ENCODE data around the gene EPHA1.

The EPHA1 gene

GRCh38 chr7:143387156-143387975 lies 21.3 kb downstream of the EPHA1 start:
- DNase-seq: no peak

DNA sequence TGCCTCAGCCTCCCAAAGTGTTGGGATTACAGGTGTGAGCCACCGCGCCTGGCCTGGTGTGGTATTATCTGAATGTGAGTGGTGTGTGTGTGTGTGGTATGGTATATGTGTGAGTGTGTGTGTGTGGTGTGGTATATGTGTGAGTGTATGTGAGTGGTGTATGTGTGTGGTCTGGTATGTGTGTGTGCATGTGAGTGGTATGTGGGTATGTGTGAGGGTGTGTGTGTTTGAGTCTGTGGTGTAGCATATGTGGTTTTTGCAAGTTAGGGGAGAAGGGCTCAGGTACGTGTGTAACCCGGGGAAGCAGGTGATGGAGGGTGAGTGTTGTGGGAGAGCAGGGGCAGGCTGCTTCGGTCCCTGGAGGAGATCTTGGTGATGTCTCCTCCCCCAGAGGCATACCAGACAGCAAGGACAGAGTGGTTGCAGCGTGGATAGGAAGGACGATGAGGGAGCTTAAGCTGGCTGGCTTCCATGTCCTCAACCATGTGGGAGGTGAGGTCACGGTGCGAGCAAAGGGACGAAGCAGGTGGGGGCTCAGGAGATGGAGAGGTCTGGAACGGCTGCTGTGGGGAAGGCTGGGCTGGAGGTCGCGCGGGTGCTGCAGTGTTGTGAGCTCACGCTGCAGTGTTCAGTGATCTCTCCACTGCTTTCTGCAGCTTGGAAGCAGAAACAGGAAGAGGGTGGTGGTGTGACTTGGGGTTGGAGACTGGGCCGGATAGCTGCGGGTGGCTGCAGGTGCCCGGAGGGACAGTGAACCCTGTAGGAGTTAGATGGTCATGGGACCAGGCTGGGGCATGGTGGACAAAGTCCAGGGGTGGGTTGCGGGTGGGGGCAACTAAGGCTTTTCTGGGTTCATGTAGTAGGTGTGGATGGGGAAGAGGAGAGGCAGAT lies 22.5 kb downstream of the EPHA1 start:
- no peak for DNase-seq

- no peak for DNase-seq
These were observed 23.7 kb downstream of the EPHA1 start for GRCh38 chr7:143384661-143385631.

DNA sequence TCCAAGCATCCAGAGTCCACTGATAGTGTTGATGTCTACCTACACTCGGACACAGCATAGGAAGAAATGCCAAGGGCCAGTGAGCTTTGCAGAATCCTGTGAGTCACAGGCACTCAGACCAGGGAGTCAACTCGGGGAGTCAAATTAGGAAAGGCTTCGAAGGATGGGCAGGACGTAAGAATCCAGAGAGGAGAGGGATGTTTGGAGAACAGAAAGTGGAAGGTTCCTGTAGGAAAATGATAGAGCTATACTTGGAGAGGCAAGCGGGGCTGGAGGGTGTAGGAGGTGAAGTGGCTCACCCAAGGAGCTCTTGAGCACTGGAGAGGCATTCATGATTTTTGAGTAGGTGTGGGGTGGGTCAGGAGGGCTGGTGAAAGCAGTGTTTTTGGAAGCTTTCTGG lies 24.5 kb downstream of the EPHA1 start:
- no peak for DNase-seq

- DNase-seq: no peak
These were observed 25.1 kb downstream of the EPHA1 start for GRCh38 chr7:143383642-143383957.

DNA sequence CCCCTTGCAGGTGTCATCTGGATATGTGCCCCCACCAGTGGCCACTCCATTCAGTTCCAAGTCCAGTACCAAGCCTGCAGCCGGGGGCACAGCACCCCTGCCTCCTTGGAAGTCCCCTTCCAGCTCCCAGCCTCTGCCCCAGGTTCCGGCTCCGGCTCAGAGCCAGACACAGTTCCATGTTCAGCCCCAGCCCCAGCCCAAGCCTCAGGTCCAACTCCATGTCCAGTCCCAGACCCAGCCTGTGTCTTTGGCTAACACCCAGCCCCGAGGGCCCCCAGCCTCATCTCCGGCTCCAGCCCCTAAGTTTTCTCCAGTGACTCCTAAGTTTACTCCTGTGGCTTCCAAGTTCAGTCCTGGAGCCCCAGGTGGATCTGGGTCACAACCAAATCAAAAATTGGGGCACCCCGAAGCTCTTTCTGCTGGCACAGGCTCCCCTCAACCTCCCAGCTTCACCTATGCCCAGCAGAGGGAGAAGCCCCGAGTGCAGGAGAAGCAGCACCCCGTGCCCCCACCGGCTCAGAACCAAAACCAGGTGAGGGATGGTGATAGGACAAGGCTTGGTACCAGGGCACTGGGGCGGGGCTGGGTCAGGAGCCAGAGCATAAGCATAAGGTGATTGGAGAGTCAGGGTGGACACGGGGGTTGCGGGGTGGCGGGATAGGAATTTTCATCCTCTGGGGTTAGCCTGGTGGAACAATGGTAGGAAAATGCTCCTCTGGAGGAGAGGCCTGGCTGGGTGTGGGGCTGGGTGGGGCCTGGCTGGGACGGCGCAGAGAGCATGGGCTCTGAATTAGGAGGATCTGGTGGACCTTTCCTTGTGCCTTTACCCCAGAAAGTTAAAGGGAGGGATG lies 25.6 kb downstream of the EPHA1 start:
- no peak for DNase-seq

DNA sequence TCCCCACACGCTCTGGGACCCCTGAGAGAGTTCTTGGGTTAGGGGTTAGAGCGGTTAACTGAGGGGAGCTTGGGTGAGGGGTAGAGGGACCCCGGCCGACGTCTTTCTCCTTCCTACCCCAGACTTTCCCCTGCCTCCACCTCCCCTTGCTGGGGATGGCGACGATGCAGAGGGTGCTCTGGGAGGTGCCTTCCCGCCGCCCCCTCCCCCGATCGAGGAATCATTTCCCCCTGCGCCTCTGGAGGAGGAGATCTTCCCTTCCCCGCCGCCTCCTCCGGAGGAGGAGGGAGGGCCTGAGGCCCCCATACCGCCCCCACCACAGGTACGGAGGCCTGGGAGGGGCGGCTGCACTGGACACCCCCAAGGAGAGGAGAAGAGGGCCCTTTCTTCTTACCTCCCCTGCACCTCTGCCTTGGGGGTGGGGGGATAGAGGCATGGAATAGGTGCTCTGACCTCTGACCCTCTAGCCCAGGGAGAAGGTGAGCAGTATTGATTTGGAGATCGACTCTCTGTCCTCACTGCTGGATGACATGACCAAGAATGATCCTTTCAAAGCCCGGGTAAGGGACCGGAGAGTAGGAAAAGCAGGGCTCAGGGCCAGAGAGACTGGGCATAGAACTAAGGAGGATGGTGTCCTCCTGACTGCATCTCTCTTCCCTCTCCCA lies 26.4 kb downstream of the EPHA1 start:
- no peak for DNase-seq

GRCh38 chr7:143381427-143382125 lies 27.1 kb downstream of the EPHA1 start:
- DNase-seq: peak in 1 of 2 experiments; percentile 55

DNA sequence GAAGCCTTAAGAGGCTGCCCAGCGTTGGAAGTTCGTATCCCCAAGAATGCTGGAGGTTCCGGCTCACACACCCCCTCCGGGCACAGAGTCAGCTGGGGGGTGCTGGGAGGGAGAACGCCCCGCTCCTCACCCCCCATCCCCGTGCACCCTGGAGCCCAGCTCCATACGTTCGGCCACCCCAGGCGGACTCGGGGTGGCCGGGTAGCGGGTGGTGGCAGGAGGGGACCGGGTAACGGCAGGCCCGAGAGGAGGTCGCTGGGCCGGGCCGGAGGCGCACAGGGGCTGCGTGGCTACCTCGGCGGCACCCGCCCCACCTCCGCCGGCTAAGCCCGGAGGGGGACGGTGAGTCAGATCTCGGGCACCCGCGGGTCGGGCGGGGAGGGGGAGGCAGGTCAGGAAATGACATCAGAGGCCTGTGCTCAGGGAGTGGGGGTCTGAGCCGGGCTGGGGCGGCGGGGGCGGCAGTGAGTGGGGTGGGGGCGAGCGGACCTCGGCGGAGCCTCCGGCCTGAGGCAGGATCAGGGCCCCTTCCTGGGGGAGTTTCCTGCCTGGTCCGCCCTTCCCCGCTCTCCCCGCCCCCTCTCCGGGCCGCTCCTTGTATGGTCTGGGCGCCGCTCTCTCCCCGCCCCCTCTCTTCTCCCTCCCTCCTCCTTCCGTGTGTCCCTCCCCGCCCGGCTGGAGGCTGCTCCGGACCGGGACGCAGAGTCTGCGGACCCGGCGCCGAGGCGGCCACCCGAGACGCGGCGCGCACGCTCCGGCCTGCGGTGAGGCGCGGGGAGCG lies 27.8 kb downstream of the EPHA1 start, which contains the start of gene ZYX:
ZYX (plus strand) TSS at position 700 of the 781 bp plus-strand sequence. CDS start 227 bp downstream, outside the sequence.
- DNase-seq: peak; percentile 68 to 70

- peak; percentile 40 to 68 for DNase-seq
These were observed 28.4 kb downstream of the EPHA1 start for GRCh38 chr7:143380260-143380645.

DNA sequence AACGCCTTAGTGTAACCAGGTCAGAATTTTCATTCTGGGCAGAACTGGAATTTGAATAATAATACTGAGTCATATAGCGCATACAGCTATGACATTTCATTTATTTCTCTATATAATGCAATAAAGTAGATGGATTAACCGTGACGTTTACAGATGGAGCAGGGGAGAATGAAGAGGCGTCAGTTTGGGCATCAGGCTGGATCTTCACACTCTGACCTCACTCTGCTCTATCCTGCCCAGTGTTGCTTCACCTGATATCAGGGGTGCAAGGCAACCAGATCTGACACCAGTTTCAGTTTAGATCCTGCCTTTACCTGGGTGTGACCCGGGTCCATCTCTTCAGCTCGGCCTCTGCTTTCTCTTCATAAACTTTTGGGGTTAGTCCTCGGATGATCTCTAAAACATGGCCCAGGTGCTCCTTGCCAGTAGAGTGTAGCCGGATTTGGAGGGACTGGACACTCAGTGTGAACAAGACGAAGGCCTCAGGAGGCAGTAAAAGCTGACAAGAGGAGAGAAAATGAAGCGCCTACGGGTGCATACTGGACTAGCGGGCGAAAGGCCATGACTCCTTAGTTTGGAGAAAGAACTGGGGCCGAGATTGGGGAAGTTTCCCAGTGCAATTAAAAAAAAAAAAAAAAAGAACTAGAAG lies 28.9 kb downstream of the EPHA1 start:
- no peak for DNase-seq

- no peak for DNase-seq
These were observed 32.3 kb downstream of the EPHA1 start for GRCh38 chr7:143376396-143376795.

DNA sequence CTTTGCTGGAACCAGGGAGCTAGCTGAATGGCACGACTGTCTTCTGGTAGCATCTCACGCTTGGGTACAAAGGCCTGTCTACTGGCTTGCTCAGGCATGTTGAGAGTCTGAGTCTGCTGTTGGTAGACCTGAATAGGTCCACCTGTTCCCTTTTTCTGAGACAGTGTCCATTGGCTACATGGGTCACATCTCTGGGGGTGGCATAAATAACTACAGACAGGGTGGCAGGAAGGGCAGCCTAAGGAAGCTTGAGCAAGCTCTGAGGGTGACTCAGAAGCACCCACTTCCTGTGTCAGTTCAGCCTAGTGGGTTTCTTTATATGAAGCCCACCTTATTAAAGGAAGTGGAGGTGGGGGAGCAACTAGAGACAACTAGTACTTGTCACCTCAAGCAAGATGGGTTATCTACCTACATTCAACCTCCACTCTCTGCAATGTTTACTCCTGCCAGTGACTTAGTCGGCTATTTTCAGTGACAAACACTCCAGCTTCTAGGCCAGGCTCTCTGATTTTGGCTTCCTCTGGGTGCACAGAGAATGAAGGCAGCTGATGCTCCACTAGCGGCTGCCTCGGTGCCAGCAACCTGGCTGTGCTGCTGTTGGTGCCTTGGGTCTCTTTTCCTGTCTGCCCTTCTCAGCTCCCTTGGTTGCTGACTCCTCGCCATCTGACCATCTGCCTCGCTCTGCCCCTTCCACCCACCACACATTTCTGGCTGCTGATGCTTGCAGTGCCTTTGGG lies 33.2 kb downstream of the EPHA1 start:
- DNase-seq: peak in 1 of 2 experiments; percentile 7

GRCh38 chr7:143374561-143374960 lies 34.1 kb downstream of the EPHA1 start:
- no peak for DNase-seq

- no peak for DNase-seq
These were observed 35.3 kb downstream of the EPHA1 start for GRCh38 chr7:143373255-143373794.

- DNase-seq: no peak
These were observed 36.6 kb downstream of the EPHA1 start for GRCh38 chr7:143372070-143372469.

DNA sequence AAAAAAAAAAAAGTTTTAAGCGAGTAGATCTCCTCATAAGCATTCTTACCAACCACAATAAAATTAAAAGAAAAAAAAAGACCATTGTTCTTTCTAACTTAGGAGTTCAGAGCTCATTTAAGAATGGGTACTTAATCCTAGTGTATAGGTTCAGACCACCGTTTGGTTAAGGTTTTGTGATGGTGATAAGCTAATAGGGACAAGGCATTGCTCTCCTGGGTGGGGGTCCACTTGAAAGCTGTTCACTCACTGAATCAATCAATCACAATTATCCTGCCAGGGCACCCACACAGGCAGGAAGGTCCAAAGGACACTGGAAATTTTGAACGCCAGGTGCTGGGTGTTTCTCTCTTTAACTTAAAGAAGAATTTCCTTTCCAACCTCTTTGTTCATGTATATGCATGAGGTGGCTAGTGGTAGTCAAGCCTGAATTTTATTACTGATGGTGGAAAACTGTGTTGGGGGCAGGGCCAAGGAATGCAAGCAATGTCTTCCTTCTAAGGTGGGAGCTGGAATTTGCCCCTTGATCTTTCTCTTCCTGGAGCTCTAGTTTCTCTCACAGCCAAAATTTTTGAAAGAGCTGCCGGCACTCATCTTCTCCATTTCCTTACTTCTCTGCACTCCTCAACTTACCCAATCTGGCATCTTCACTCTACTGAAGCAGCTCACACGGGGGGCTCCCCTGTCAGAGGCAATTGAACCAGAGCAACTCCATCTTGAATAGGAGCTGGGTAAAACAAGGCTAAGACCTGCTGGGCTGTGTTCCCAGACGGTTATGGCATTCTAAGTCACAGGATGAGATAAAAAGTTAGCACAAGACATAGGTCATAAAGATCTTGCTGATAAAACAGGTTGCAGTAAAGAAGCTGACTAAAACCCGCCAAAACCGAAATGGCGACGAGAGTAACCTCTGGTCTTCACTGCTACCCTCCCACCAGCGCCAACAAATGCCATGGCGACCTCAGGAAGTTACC lies 38.7 kb downstream of the EPHA1 start:
- DNase-seq: no peak
